Lung (tissue), 12 donors: ENCODE measurements around the gene CCDC73. TPM values are rescaled to one million over a fixed set of nuclear protein-coding genes. Genes with fewer than 3 reads are reported as not detected.
"Not testable (repeated sequence)": the region's sequence is repeated elsewhere in the genome, so short reads cannot be mapped to it uniquely, and the experiment has no call there.

Source experiments
- ATAC-seq: fragments of 200-7000 bp; cut with Tn5 transposase; one replicate; pipeline ENCODE4 v1.9.1; 2020; ENCODE audit warnings: moderate number of reproducible peaks; ENCODE audit not compliant: insufficient read depth, low FRiP score
- DNase-seq, 3 donors: peaks; one replicate each; pipeline ENCODE4 v3.0.0-alpha.2; 2013 to 2017
- H3K27ac ChIP-seq, 2 donors: one replicate each; pipeline ENCODE4 v1.5.1; 2013; ENCODE audit warnings: mild to moderate bottlenecking in 2 of 2, moderate library complexity in 2 of 2, control low read depth in 1 of 2, inconsistent platforms in 1 of 2, low read depth in 1 of 2, low read length in 1 of 2
- H3K27me3 ChIP-seq, 3 donors: one replicate each; pipeline ENCODE4 v1.5.1; 2013; ENCODE audit warnings: low read length in 2 of 3; ENCODE audit not compliant: control insufficient read depth in 3 of 3, insufficient read depth in 3 of 3
- H3K36me3 ChIP-seq, 4 donors: one replicate each; pipeline ENCODE4 v1.5.1; 2013; ENCODE audit warnings: low read length in 4 of 4, mild to moderate bottlenecking in 1 of 4, moderate library complexity in 1 of 4; ENCODE audit not compliant: control insufficient read depth in 4 of 4, insufficient read depth in 4 of 4
- H3K4me1 ChIP-seq, 5 donors: one replicate each; pipeline ENCODE4 v1.5.1; 2013; ENCODE audit warnings: low read length in 5 of 5, mild to moderate bottlenecking in 2 of 5, moderate library complexity in 1 of 5; ENCODE audit not compliant: control insufficient read depth in 5 of 5, insufficient read depth in 5 of 5
- H3K4me3 ChIP-seq: one replicate; pipeline ENCODE4 v1.5.1; 2013; ENCODE audit warnings: mild to moderate bottlenecking, control low read depth, moderate library complexity
- H3K9ac ChIP-seq, 2 donors: one replicate each; pipeline ENCODE4 v1.5.1; 2013; ENCODE audit warnings: low read length in 2 of 2, control low read depth in 1 of 2; ENCODE audit not compliant: insufficient read depth in 1 of 2
- H3K9me3 ChIP-seq, 4 donors: one replicate each; pipeline ENCODE4 v1.5.1; 2013; ENCODE audit warnings: low read length in 3 of 4, mild to moderate bottlenecking in 1 of 4, moderate library complexity in 1 of 4; ENCODE audit not compliant: control insufficient read depth in 4 of 4, insufficient read depth in 3 of 4
- CTCF ChIP-seq: IDR thresholded peaks from 2 replicates; pipeline ENCODE4 v1.5.1; 2012; ENCODE audit warnings: mild to moderate bottlenecking; ENCODE audit errors: control extremely low read depth, extremely low read depth
- WGBS, 2 donors: extraction: QIAGEN DNeasy Blood & Tissue Kit; methylation state at CpG; one replicate each; pipeline ENCODE4 v1.1.7; 2013; 5-methylcytosine and 5-hydroxymethylcytosine counted together
- polyA plus RNA-seq, 2 donors: library from polyadenylated mRNA; stranded (reverse); fragments of 200-250 nt; gene quantifications; one replicate each; pipeline ENCODE4 v1.2.1, GENCODE V29; 2013
- total RNA-seq, 2 donors: library from RNA; depleted of rRNA in 1 of 2; stranded (reverse); fragments of >200 nt in 1 of 2; gene quantifications; one replicate each; pipeline ENCODE4 v1.2.1, GENCODE V29; 2014 to 2021
- donor health status: control.
- donor health status: control.
- donor health status: Bipolar disorder and iron deficiency.
- donor health status: healthy.
- donor health status: DM: yes; HTN: yes; CAD: no.

The CCDC73 gene
- total and polyA plus RNA-seq, 4 donors: 0.03 to 0.17 (median 0.10) TPM

- no peaks in the 10 kb centered on the region for H3K9me3 ChIP-seq
These were observed 196.5 kb downstream of the CCDC73 start for GRCh38 chr11:32597921-32598320.

GRCh38 chr11:32596114-32596513 is 198.3 kb downstream of the CCDC73 start:
- H3K27ac ChIP-seq, DNase-seq, H3K9me3 ChIP-seq, H3K4me3 ChIP-seq, H3K4me1 ChIP-seq, H3K9ac ChIP-seq, H3K27me3 ChIP-seq, ATAC-seq: not testable (repeated sequence)
- peaks cover 16 to 40% (median 27%) of the 10 kb centered on the region in 4 donors for H3K36me3 ChIP-seq
- 96 to 98% methylated on average over 14 of the region's 14 CpGs for WGBS, 2 donors

More at GRCh38 chr11:32597921-32598320, 196.5 kb downstream of the CCDC73 start:
- Histone ChIP-seq H3K9ac (no peak overlapping the region), H3K4me1 (peaks cover 0 to 2% (median 0%) of the 10 kb centered on the region in 5 donors), H3K36me3 (peaks cover 12 to 32% (median 20%) of the 10 kb centered on the region in 4 donors), H3K4me3 (no peak overlapping the region), H3K27ac (no peak overlapping the region), H3K27me3 (no peaks in the 10 kb centered on the region)
- 88 to 90% methylated on average over 1 of the region's 1 CpG for WGBS, 2 donors
- DNase-seq (no peak), ATAC-seq (no peak)
- TF ChIP-seq CTCF: no peak

GRCh38 chr11:32594272-32594671 is 200.2 kb downstream of the CCDC73 start:
- Histone ChIP-seq H3K27me3 (no peaks in the 10 kb centered on the region), H3K9ac (no peak overlapping the region), H3K4me1 (no peaks in the 10 kb centered on the region), H3K4me3 (no peak overlapping the region), H3K27ac (no peak overlapping the region), H3K9me3 (no peaks in the 10 kb centered on the region), H3K36me3 (peaks cover 22 to 52% (median 38%) of the 10 kb centered on the region in 4 donors)
- DNase-seq (no peak), ATAC-seq (no peak)
- no peak for TF ChIP-seq CTCF

- H3K9me3 ChIP-seq: no peaks in the 10 kb centered on the region
- peaks cover 9 to 28% (median 20%) of the 10 kb centered on the region in 4 donors for H3K36me3 ChIP-seq
- no peak for ATAC-seq
- H3K4me1 ChIP-seq: peaks cover 0 to 16% (median 5%) of the 10 kb centered on the region in 5 donors
- DNase-seq: no peak
- WGBS, 2 donors: 68 to 74% methylated on average over 4 of the region's 4 CpGs
- peak overlapping the region in 1 of 2 donors; percentile 13 for H3K27ac ChIP-seq
- H3K9ac ChIP-seq: no peak overlapping the region
- H3K27me3 ChIP-seq: no peaks in the 10 kb centered on the region
- H3K4me3 ChIP-seq: no peak overlapping the region
- TF ChIP-seq CTCF: no peak
These were observed 207.8 kb downstream of the CCDC73 start for GRCh38 chr11:32586576-32587190.
